ENCODE data around the gene ZSWIM6. TPM values are rescaled to one million over a fixed set of nuclear protein-coding genes. Genes with fewer than 3 reads are reported as not detected.

The ZSWIM6 gene
- total RNA-seq, 2 experiments from 2014 or later: 0.06 to 0.17 TPM

GRCh38 chr5:61595426-61595825, 263.4 kb downstream of the ZSWIM6 start:
- Histone ChIP-seq H3K27ac (ENCODE audit: low read depth, low read length, poor library complexity, severe bottlenecking) (no peak overlapping the region), H3K4me3 (ENCODE audit: low read depth, low read length, poor library complexity, severe bottlenecking) (no peak overlapping the region), H2AFZ (ENCODE audit: low read length) (no peak overlapping the region), H4K20me1 (ENCODE audit: insufficient read depth, low read length) (no peaks in the 10 kb centered on the region), H3K79me2 (ENCODE audit: insufficient read depth, low read depth, low read length) (no peaks in the 10 kb centered on the region), H3K36me3 (ENCODE audit: insufficient read depth, low read length) (no peaks in the 10 kb centered on the region), H3K4me2 (ENCODE audit: low read length) (no peak overlapping the region), H3K4me1 (ENCODE audit: insufficient read depth, low read length, poor library complexity, severe bottlenecking) (no peaks in the 10 kb centered on the region), H3K9me3 (ENCODE audit: low read length) (no peaks in the 10 kb centered on the region), H3K9me2 (ENCODE audit: insufficient read depth, low read length) (no peaks in the 10 kb centered on the region)
- intact Hi-C loops (cut with micrococcal nuclease; ENCODE audit: unreplicated experiment): no loop called here
- ChIA-PET CTCF (ENCODE audit: unreplicated experiment) (no interaction called here), POLR2A (no interaction called here)
- no peak for DNase-seq (ENCODE audit: low spot score)
- TF ChIP-seq EZH2phosphoT487 (IDR thresholded peaks at IDR 0.05; ENCODE audit: borderline replicate concordance, low read depth, low read length) (no peak), CTCF (conservative IDR thresholded peaks at IDR 0.05; ENCODE audit: low read length) (no peak)
- no TSS peak for BruUV-seq (replicated peaks)

Other genes with a start within 250 kb of the ZSWIM6 start
- gene SMIM15, start 169.8 kb upstream of the ZSWIM6 start, total RNA-seq (2014; rRNA removed; shearing (Covaris generic)): 39.4 and 45.7 TPM in 2 replicates
- gene SMIM15, start 169.8 kb upstream of the ZSWIM6 start, total RNA-seq (2022): 47.9 and 49.7 TPM in 2 replicates